Measurements from ENCODE around the gene NPTN.

- TF ChIP-seq GATA3 (IDR thresholded peaks at IDR 0.05; ENCODE audit: low read depth, low read length), result no peak
- no peak for TF ChIP-seq GATA2 (IDR thresholded peaks at IDR 0.05; ENCODE audit: low read depth, low read length)
Observed at GRCh38 chr15:73570355-73571032, 62.7 kb downstream of the NPTN start.
